Kidney (tissue), 14 donors: Measurements from ENCODE around the gene FAM171A1. TPM values are rescaled to one million over a fixed set of nuclear protein-coding genes. Genes with fewer than 3 reads are reported as not detected.
"Not testable (repeated sequence)": the region's sequence is repeated elsewhere in the genome, so short reads cannot be mapped to it uniquely, and the experiment has no call there.

Experiments used
- DNase-seq, 5 donors: peaks; one replicate each; pipeline ENCODE4 v3.0.0-alpha.2; 2013 to 2020
- FAIRE-seq: peaks from 2 replicates; lab custom pipeline; 2012; peaks lifted over from hg19 to GRCh38; lab: Jason Lieb, UNC
- H3K27ac ChIP-seq, 2 donors: one replicate each; pipeline ENCODE4 v1.7.0; 2013; ENCODE audit warnings: low read depth in 2 of 2, low read length in 2 of 2, inconsistent platforms in 1 of 2
- H3K27me3 ChIP-seq: one replicate; pipeline ENCODE4 v1.7.1; 2013; ENCODE audit warnings: low read length, inconsistent platforms; ENCODE audit not compliant: control insufficient read depth, insufficient read depth
- H3K36me3 ChIP-seq, 3 donors: one replicate each; pipeline versions ENCODE4 v1.7.0 to v1.7.1; 2013; ENCODE audit warnings: low read length in 3 of 3, control low read depth in 1 of 3, inconsistent platforms in 1 of 3; ENCODE audit not compliant: insufficient read depth in 3 of 3, control insufficient read depth in 2 of 3
- H3K4me1 ChIP-seq, 3 donors: one replicate each; pipeline versions ENCODE4 v1.7.0 to v1.7.1; 2013; ENCODE audit warnings: low read length in 3 of 3, inconsistent platforms in 1 of 3, low read depth in 1 of 3; ENCODE audit not compliant: control insufficient read depth in 2 of 3, insufficient read depth in 2 of 3
- H3K4me3 ChIP-seq, 3 donors: one replicate each; pipeline versions ENCODE4 v1.7.0 to v1.8.1; 2013; ENCODE audit warnings: low read length in 3 of 3, control low read depth in 1 of 3, inconsistent platforms in 1 of 3
- H3K9ac ChIP-seq, 3 donors: one replicate each; pipeline versions ENCODE4 v1.7.0 to v1.7.1; 2013; ENCODE audit warnings: low read length in 3 of 3, control low read depth in 1 of 3, inconsistent platforms in 1 of 3
- H3K9me3 ChIP-seq, 3 donors: one replicate each; pipeline versions ENCODE4 v1.7.0 to v1.7.1; 2013; ENCODE audit warnings: low read length in 3 of 3, control low read depth in 1 of 3, inconsistent platforms in 1 of 3; ENCODE audit not compliant: control insufficient read depth in 2 of 3, insufficient read depth in 1 of 3
- CTCF ChIP-seq: IDR thresholded peaks from 3 replicates; pipeline ENCODE4 v1.5.1; 2012; ENCODE audit warnings: mild to moderate bottlenecking, moderate library complexity, borderline replicate concordance; ENCODE audit not compliant: insufficient read depth; ENCODE audit errors: extremely low read depth
- intact Hi-C: fragments of 100-400 bp; cut with DNase I; formaldehyde crosslinking; loops from one replicate; pipeline ENCODE4 v1.11.1; 2022
- polyA plus RNA-seq: library from polyadenylated mRNA; stranded (reverse); fragments of 350-450 nt; fragmentation: Illumina TruSeq; extraction: RNeasy Lipid Tissue Mini Kit (QIAGEN cat#74804); gene quantifications from one replicate; pipeline ENCODE4 v1.2.3, GENCODE V29; 2014; ENCODE audit warnings: low read depth, low replicate concordance; ENCODE audit not compliant: insufficient read depth
- total RNA-seq: library from RNA; stranded (reverse); fragmentation: NEBNext Ultra II Directional; extraction: Animal tissue kit (Norgen Biotek cat#: 25700); gene quantifications from one replicate; pipeline ENCODE4 v1.2.1, GENCODE V29; 2021
- donor health status: control.
- donor health status: control.
- donor health status: control.
- donor health status: control.
- donor health status: control.
- donor health status: DM: yes; HTN: yes; CAD: no.
- donor health status: Normal renal cell carcinoma (clear cell type).

FAM171A1 gene
- total and polyA plus RNA-seq, 2 donors from 2014 or later, result 30.4 to 53.0 TPM

GRCh38 chr10:15341502-15342128 lies 29.5 kb downstream of the FAM171A1 start:
- TF ChIP-seq CTCF, result no peak
- Histone ChIP-seq H3K4me1 (peaks cover 0 to 16% (median 9%) of the 10 kb centered on the region in 3 donors), H3K27ac (no peak overlapping the region), H3K9me3 (no peaks in the 10 kb centered on the region), H3K27me3 (no peaks in the 10 kb centered on the region), H3K36me3 (no peaks in the 10 kb centered on the region), H3K4me3 (no peak overlapping the region), H3K9ac (no peak overlapping the region)
- DNase-seq (no peak), FAIRE-seq (no peak)
- intact Hi-C loops, result no loop called here

GRCh38 chr10:15339892-15340291 lies 31.2 kb downstream of the FAM171A1 start:
- intact Hi-C loops, result no loop called here
- no peak for TF ChIP-seq CTCF
- DNase-seq, result no peak

GRCh38 chr10:15337441-15337923 lies 33.6 kb downstream of the FAM171A1 start:
- H3K9ac ChIP-seq, H3K36me3 ChIP-seq, FAIRE-seq, H3K27me3 ChIP-seq, H3K9me3 ChIP-seq, DNase-seq, intact Hi-C loops, H3K27ac ChIP-seq, H3K4me3 ChIP-seq: not testable (repeated sequence)
- H3K4me1 ChIP-seq, result peaks cover 4 to 28% (median 7%) of the 10 kb centered on the region in 3 donors

More at GRCh38 chr10:15339892-15340291, 31.2 kb downstream of the FAM171A1 start:
- no peaks in the 10 kb centered on the region for H3K27me3 ChIP-seq
- H3K4me1 ChIP-seq, result peaks cover 4 to 25% (median 4%) of the 10 kb centered on the region in 3 donors
- no peak overlapping the region for H3K4me3 ChIP-seq
- H3K9me3 ChIP-seq, result no peaks in the 10 kb centered on the region
- FAIRE-seq, result no peak
- no peak overlapping the region for H3K9ac ChIP-seq
- no peak overlapping the region for H3K27ac ChIP-seq
- no peaks in the 10 kb centered on the region for H3K36me3 ChIP-seq

- intact Hi-C loops, result no loop called here
- TF ChIP-seq CTCF, result no peak
- peaks cover 4 to 18% (median 7%) of the 10 kb centered on the region in 3 donors for H3K4me1 ChIP-seq
- no peak for FAIRE-seq
- no peaks in the 10 kb centered on the region for H3K9me3 ChIP-seq
- H3K9ac ChIP-seq, result no peak overlapping the region
- H3K36me3 ChIP-seq, result no peaks in the 10 kb centered on the region
- no peak for DNase-seq
- peak overlapping the region; percentile 14 to 76 for H3K27ac ChIP-seq
- no peak overlapping the region for H3K4me3 ChIP-seq
- H3K27me3 ChIP-seq, result no peaks in the 10 kb centered on the region
These were observed 34.9 kb downstream of the FAM171A1 start for GRCh38 chr10:15336211-15336610.
